MM.1S (cell line): Measurements from ENCODE around the gene SYAP1.
"Not testable (repeated sequence)": the region's sequence is repeated elsewhere in the genome, so short reads cannot be mapped to it uniquely, and the experiment has no call there.

Source experiments
- DNase-seq: peaks from one replicate; pipeline ENCODE4 v3.0.0-alpha.2; 2015
- H2AFZ ChIP-seq: fragments of 300-600 bp; sonication (generic); 2 replicates; pipeline ENCODE4 v1.6.0; 2016; ENCODE audit warnings: antibody characterized with exemption, low read length
- H3F3A ChIP-seq: fragments of 300-600 bp; sonication (generic); 2 replicates; pipeline ENCODE4 v1.6.1; 2016; ENCODE audit warnings: mild to moderate bottlenecking, antibody characterized with exemption, low read length, moderate library complexity, mixed read lengths; ENCODE audit not compliant: insufficient read depth
- H3K27ac ChIP-seq: fragments of 300-600 bp; sonication (generic); 2 replicates; pipeline ENCODE4 v1.5.1; 2016; ENCODE audit warnings: mild to moderate bottlenecking, low read length
- H3K27me3 ChIP-seq: fragments of 300-600 bp; sonication (generic); replicated peaks from 2 replicates; pipeline ENCODE4 v1.6.0; 2016; ENCODE audit warnings: low read length; ENCODE audit not compliant: insufficient read depth
- H3K36me3 ChIP-seq: fragments of 300-600 bp; sonication (generic); replicated peaks from 2 replicates; pipeline ENCODE4 v1.6.1; 2016; ENCODE audit warnings: mild to moderate bottlenecking, low read length, mixed read lengths; ENCODE audit not compliant: insufficient read depth
- H3K4me1 ChIP-seq: fragments of 300-600 bp; sonication (generic); 2 replicates; pipeline ENCODE4 v1.6.1; 2016; ENCODE audit warnings: low read length, mixed read lengths
- H3K4me2 ChIP-seq: fragments of 300-600 bp; sonication (generic); 2 replicates; pipeline ENCODE4 v1.6.0; 2016; ENCODE audit warnings: low read depth, low read length
- H3K4me3 ChIP-seq: fragments of 300-600 bp; sonication (generic); 2 replicates; pipeline ENCODE4 v1.5.1; 2016; ENCODE audit warnings: low read length, mixed read lengths
- H3K79me2 ChIP-seq: fragments of 300-600 bp; sonication (generic); 2 replicates; pipeline ENCODE4 v1.6.1; 2016; ENCODE audit warnings: mixed run types, low read length, mixed read lengths
- H3K9ac ChIP-seq: fragments of 300-600 bp; sonication (generic); 2 replicates; pipeline ENCODE4 v1.6.1; 2016; ENCODE audit warnings: low read length, mixed read lengths
- H3K9me2 ChIP-seq: fragments of 300-600 bp; sonication (generic); replicated peaks from 2 replicates; pipeline ENCODE4 v1.6.1; 2016; ENCODE audit warnings: mild to moderate bottlenecking, low read length, mixed read lengths; ENCODE audit not compliant: insufficient read depth
- H3K9me3 ChIP-seq: fragments of 300-600 bp; sonication (generic); replicated peaks from 2 replicates; pipeline ENCODE4 v1.6.1; 2016; ENCODE audit warnings: mild to moderate bottlenecking, low read length, mixed read lengths; ENCODE audit not compliant: insufficient read depth
- H4K20me1 ChIP-seq: fragments of 300-600 bp; sonication (generic); 2 replicates; pipeline ENCODE4 v1.6.1; 2016; ENCODE audit warnings: mild to moderate bottlenecking, low read length, moderate library complexity, mixed read lengths; ENCODE audit not compliant: insufficient read depth
- CTCF ChIP-seq: fragments of 300-600 bp; sonication (generic); IDR thresholded peaks from 2 replicates; pipeline ENCODE4 v1.5.1; 2016; ENCODE audit warnings: antibody characterized with exemption, low read length, mixed read lengths
- EZH2 ChIP-seq: fragments of 300-600 bp; sonication (generic); optimal IDR thresholded peaks from 2 replicates; pipeline ENCODE3; 2017; ENCODE audit warnings: low read depth, mild to moderate bottlenecking, antibody characterized with exemption, low read length, mixed read lengths
- EZH2phosphoT487 ChIP-seq: fragments of 300-600 bp; sonication (generic); IDR thresholded peaks from 2 replicates; pipeline ENCODE4 v1.6.1; 2018; ENCODE audit warnings: antibody characterized with exemption, low read length

The SYAP1 gene

GRCh38 chrX:16754019-16754418, 34.6 kb downstream of the SYAP1 start:
- Histone ChIP-seq H3K27ac (no peak overlapping the region), H3K4me3 (no peak overlapping the region), H4K20me1 (no peaks in the 10 kb centered on the region), H3K9me2 (no peaks in the 10 kb centered on the region), H3K36me3 (no peaks in the 10 kb centered on the region), H2AFZ (no peak overlapping the region), H3K4me1 (no peaks in the 10 kb centered on the region), H3K4me2 (no peak overlapping the region), H3F3A (no peaks in the 10 kb centered on the region), H3K9me3 (no peaks in the 10 kb centered on the region), H3K79me2 (no peaks in the 10 kb centered on the region), H3K27me3 (no peaks in the 10 kb centered on the region), H3K9ac (no peak overlapping the region)
- TF ChIP-seq EZH2phosphoT487 (no peak), CTCF (no peak), EZH2 (no peak)
- DNase-seq = no peak

GRCh38 chrX:16756724-16757123, 37.3 kb downstream of the SYAP1 start:
- H3K27ac ChIP-seq = no peak overlapping the region

GRCh38 chrX:16761500-16761899, 42.1 kb downstream of the SYAP1 start:
- H4K20me1 ChIP-seq, H3K9ac ChIP-seq, H3K9me2 ChIP-seq, H3K4me3 ChIP-seq, H3K36me3 ChIP-seq, H3K4me2 ChIP-seq, H3K4me1 ChIP-seq, H3K79me2 ChIP-seq, H3K27me3 ChIP-seq, H3F3A ChIP-seq, DNase-seq, H2AFZ ChIP-seq, H3K9me3 ChIP-seq, H3K27ac ChIP-seq: not testable (repeated sequence)

More at GRCh38 chrX:16756724-16757123, 37.3 kb downstream of the SYAP1 start:
- Histone ChIP-seq H3K9ac (no peak overlapping the region), H3F3A (no peaks in the 10 kb centered on the region), H3K9me3 (no peaks in the 10 kb centered on the region), H3K4me2 (no peak overlapping the region), H4K20me1 (no peaks in the 10 kb centered on the region), H3K9me2 (no peaks in the 10 kb centered on the region), H2AFZ (no peak overlapping the region), H3K4me3 (no peak overlapping the region), H3K27me3 (no peaks in the 10 kb centered on the region), H3K79me2 (no peaks in the 10 kb centered on the region), H3K4me1 (no peaks in the 10 kb centered on the region), H3K36me3 (no peaks in the 10 kb centered on the region)
- no peak for DNase-seq
- no peak for TF ChIP-seq EZH2
- no peak for TF ChIP-seq CTCF
- no peak for TF ChIP-seq EZH2phosphoT487

GRCh38 chrX:16762579-16762978, 43.2 kb downstream of the SYAP1 start:
- H3K27ac ChIP-seq = no peak overlapping the region
- no peak for TF ChIP-seq CTCF
- TF ChIP-seq EZH2phosphoT487 = no peak
- TF ChIP-seq EZH2 = no peak
- no peak overlapping the region for H2AFZ ChIP-seq
- no peaks in the 10 kb centered on the region for H3K4me1 ChIP-seq
- H3K9ac ChIP-seq = no peak overlapping the region
- no peak for DNase-seq
- H4K20me1 ChIP-seq = no peaks in the 10 kb centered on the region
- no peaks in the 10 kb centered on the region for H3K27me3 ChIP-seq
- no peaks in the 10 kb centered on the region for H3K9me2 ChIP-seq
- H3K4me2 ChIP-seq = no peak overlapping the region
- H3K9me3 ChIP-seq = no peaks in the 10 kb centered on the region
- no peaks in the 10 kb centered on the region for H3F3A ChIP-seq
- H3K79me2 ChIP-seq = no peaks in the 10 kb centered on the region
- H3K4me3 ChIP-seq = no peak overlapping the region
- no peaks in the 10 kb centered on the region for H3K36me3 ChIP-seq
